Sigmoid colon (tissue), 7 donors: ENCODE data around the gene STARD13. TPM values are rescaled to one million over a fixed set of nuclear protein-coding genes. Genes with fewer than 3 reads are reported as not detected.

ENCODE experiments used
- DNase-seq: peaks from one replicate; pipeline ENCODE4 v3.0.0-alpha.2; 2019
- H3K27ac ChIP-seq, 4 donors: fragments of 200-600 bp; sonication (generic); one replicate each; pipeline ENCODE4 v1.5.1; 2016 to 2019; ENCODE audit warnings: mild to moderate bottlenecking in 1 of 4
- H3K27me3 ChIP-seq, 3 donors: fragments of 200-600 bp; sonication (generic); one replicate each; pipeline ENCODE4 v1.5.1; 2019; ENCODE audit warnings: mild to moderate bottlenecking in 1 of 3
- H3K36me3 ChIP-seq, 4 donors: fragments of 200-600 bp; sonication (generic); one replicate each; pipeline ENCODE4 v1.5.1; 2016 to 2019
- H3K4me1 ChIP-seq, 4 donors: fragments of 200-600 bp; sonication (generic); one replicate each; pipeline ENCODE4 v1.5.1; 2017 to 2019
- H3K4me3 ChIP-seq, 4 donors: fragments of 200-600 bp; sonication (generic); one replicate each; pipeline ENCODE4 v1.5.1; 2017 to 2019; ENCODE audit warnings: mild to moderate bottlenecking in 2 of 4, moderate library complexity in 1 of 4
- H3K9me3 ChIP-seq, 4 donors: fragments of 200-600 bp in 3 of 4; sonication (generic) in 3 of 4; one replicate each; pipeline versions ENCODE4 v1.5.1 to v1.6.1; 2013 to 2019
- EP300 ChIP-seq, 4 donors: sonication (generic); formaldehyde crosslinking; IDR thresholded peaks; one replicate each; pipeline ENCODE4 v1.6.1; 2017; ENCODE audit warnings: antibody characterized with exemption in 4 of 4
- POLR2A ChIP-seq, 2 donors: fragments of 450-650 bp; IDR thresholded peaks; one replicate each; pipeline ENCODE4 v1.6.1; 2016; ENCODE audit warnings: antibody characterized with exemption in 2 of 2, mild to moderate bottlenecking in 2 of 2, moderate library complexity in 2 of 2
- POLR2AphosphoS5 ChIP-seq, 4 donors: sonication (generic); formaldehyde crosslinking; IDR thresholded peaks; one replicate each; pipeline ENCODE4 v1.6.1; 2017; ENCODE audit warnings: antibody characterized with exemption in 4 of 4
- WGBS, 2 donors: extraction: QIAGEN DNeasy Blood & Tissue Kit; methylation state at CpG; one replicate each; pipeline ENCODE4 v1.1.7; 2013; 5-methylcytosine and 5-hydroxymethylcytosine counted together
- intact Hi-C: fragments of 100-400 bp; cut with DNase I; formaldehyde crosslinking; loops from one replicate; pipeline ENCODE4 v1.15.1; 2023
- polyA plus RNA-seq, 3 donors: library from polyadenylated mRNA; stranded (reverse); fragments of 200-250 nt; gene quantifications; one replicate each; pipeline ENCODE4 v1.2.3, GENCODE V29; 2013
- total RNA-seq, 4 donors: library from RNA; depleted of rRNA; stranded (reverse); fragments of >200 nt; gene quantifications; one replicate each; pipeline ENCODE4 v1.1.0, GENCODE V29; 2016
- TF ChIP-seq, protein P1 (sequence below), 4 experiments: fragments of 450-650 bp in 3 of 4; fragments of 200-600 bp in 1 of 4; IDR thresholded peaks; one replicate each; pipeline ENCODE4 v1.5.1; 2016 to 2019; ENCODE audit warnings: antibody characterized with exemption in 4 of 4, mild to moderate bottlenecking in 3 of 4, moderate library complexity in 2 of 4
- donor health status: healthy with polysubstance abuse.
- donor health status: Bipolar disorder and iron deficiency.
- donor health status: healthy.

STARD13 gene
- total and polyA plus RNA-seq, 7 donors, result 3.7 to 102 (median 66.7) TPM

DNA sequence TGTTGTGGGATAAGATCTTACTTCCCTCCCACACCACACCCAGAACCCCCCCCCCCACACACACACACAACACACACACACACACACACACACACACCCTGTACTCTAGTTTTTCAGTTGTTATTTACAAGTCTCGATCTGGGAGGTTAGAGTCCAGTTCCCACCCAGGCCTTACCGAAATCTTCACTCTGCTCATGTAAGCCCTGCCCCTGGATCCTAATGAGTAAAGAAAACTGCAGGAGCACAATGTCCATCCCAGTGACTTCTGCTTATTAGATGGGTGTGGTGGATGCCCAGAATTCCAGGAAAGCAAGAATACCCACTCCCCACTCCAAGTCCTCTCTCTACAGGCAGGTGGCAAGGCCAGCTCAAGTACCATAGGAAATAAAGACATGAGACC is 23.0 kb downstream of the STARD13 start:
- Histone ChIP-seq H3K36me3 (no peaks in the 10 kb centered on the region), H3K9me3 (no peaks in the 10 kb centered on the region), H3K4me3 (no peak overlapping the region), H3K27ac (peak overlapping the region; percentile 69 to 80 (median 71)), H3K27me3 (no peaks in the 10 kb centered on the region), H3K4me1 (peaks cover 0 to 99% (median 83%) of the 10 kb centered on the region in 4 donors)
- TF ChIP-seq POLR2A (IDR thresholded peaks at IDR 0.05) (no peak), POLR2AphosphoS5 (IDR thresholded peaks at IDR 0.05) (no peak)
- TF ChIP-seq, protein P1, sequence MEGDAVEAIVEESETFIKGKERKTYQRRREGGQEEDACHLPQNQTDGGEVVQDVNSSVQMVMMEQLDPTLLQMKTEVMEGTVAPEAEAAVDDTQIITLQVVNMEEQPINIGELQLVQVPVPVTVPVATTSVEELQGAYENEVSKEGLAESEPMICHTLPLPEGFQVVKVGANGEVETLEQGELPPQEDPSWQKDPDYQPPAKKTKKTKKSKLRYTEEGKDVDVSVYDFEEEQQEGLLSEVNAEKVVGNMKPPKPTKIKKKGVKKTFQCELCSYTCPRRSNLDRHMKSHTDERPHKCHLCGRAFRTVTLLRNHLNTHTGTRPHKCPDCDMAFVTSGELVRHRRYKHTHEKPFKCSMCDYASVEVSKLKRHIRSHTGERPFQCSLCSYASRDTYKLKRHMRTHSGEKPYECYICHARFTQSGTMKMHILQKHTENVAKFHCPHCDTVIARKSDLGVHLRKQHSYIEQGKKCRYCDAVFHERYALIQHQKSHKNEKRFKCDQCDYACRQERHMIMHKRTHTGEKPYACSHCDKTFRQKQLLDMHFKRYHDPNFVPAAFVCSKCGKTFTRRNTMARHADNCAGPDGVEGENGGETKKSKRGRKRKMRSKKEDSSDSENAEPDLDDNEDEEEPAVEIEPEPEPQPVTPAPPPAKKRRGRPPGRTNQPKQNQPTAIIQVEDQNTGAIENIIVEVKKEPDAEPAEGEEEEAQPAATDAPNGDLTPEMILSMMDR (IDR thresholded peaks at IDR 0.05), result no peak
- intact Hi-C loops, result no loop called here
- DNase-seq, result no peak
- WGBS, 2 donors, result 15 to 53% methylated on average over 2 of the region's 2 CpGs

DNA sequence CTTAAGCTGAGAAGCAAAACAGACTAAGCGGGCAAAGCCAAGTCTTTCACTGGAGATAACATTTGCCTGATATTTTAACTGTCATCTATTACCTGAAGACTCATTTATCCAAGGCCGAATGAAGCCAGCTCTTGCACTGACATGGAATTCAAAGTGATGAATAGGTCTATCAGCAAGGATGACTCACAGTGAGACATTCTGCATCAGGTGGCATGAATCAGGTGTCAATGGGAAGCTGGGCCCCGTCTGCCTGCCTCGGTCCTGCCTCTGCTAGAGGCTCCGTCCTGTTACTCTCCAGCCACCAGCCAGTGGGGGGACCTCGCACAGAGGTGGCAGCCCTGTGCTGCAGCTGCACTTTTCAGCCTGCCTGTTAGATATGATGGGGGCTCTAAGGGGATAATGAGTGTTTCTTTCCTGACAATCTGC is 23.5 kb downstream of the STARD13 start:
- 56 to 76% methylated on average over 6 of the region's 6 CpGs for WGBS, 2 donors
- Histone ChIP-seq H3K27ac (peak overlapping the region; percentile 69 to 80 (median 71)), H3K9me3 (no peaks in the 10 kb centered on the region), H3K4me3 (no peak overlapping the region), H3K4me1 (peaks cover 0 to 98% (median 81%) of the 10 kb centered on the region in 4 donors), H3K27me3 (no peaks in the 10 kb centered on the region), H3K36me3 (no peaks in the 10 kb centered on the region)
- DNase-seq, result peak; percentile 72
- no peak for TF ChIP-seq POLR2A (IDR thresholded peaks at IDR 0.05)
- TF ChIP-seq, protein P1 (IDR thresholded peaks at IDR 0.05), result no peak
- TF ChIP-seq EP300 (IDR thresholded peaks at IDR 0.05), result no peak
- peak in 3 of 4 donors; percentile 59 to 62 (median 61) for TF ChIP-seq POLR2AphosphoS5 (IDR thresholded peaks at IDR 0.05)
- intact Hi-C loops, result no loop called here

DNA sequence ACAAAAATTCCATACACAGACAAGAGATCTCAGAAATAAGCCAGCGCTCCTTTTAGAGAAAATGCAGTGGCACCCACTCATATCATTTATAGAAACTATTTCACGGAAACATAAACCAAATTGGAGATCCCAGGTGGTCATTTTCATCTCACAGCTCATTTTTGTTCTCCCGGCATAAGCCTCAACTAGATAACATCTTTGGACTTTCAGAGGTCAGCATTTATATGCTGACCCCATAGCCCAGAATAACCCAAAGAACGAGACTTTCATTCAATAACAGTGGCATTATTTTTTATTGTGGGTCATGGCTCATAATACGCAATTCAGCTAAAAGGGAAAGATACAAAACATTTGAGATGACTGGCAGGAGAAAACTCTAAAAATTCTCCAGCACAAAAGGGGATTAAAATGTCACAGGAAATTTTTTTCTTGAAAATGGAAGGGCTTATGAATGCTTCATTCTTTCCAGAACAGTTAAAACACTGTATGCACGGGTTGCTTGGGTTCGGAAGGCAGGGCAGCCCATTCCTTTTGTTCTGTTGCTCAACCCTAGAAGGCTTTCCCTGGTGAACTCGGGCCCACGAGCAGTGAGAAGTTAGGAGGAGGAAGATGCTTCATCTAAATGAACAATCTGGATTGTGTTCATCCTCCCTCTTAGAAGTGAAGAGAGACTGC is 24.0 kb downstream of the STARD13 start:
- peaks cover 0 to 96% (median 79%) of the 10 kb centered on the region in 4 donors for H3K4me1 ChIP-seq
- peak overlapping the region; percentile 69 to 80 (median 71) for H3K27ac ChIP-seq
- no peak for DNase-seq
- no peak overlapping the region for H3K4me3 ChIP-seq
- H3K27me3 ChIP-seq, result no peaks in the 10 kb centered on the region
- H3K9me3 ChIP-seq, result no peaks in the 10 kb centered on the region
- 78 to 88% methylated on average over 9 of the region's 9 CpGs for WGBS, 2 donors
- intact Hi-C loops, result no loop called here
- no peak for TF ChIP-seq POLR2A (IDR thresholded peaks at IDR 0.05)
- no peak for TF ChIP-seq EP300 (IDR thresholded peaks at IDR 0.05)
- TF ChIP-seq, protein P1 (IDR thresholded peaks at IDR 0.05), result no peak
- TF ChIP-seq POLR2AphosphoS5 (IDR thresholded peaks at IDR 0.05), result peak in 1 of 4 donors; percentile 72
- H3K36me3 ChIP-seq, result no peaks in the 10 kb centered on the region

DNA sequence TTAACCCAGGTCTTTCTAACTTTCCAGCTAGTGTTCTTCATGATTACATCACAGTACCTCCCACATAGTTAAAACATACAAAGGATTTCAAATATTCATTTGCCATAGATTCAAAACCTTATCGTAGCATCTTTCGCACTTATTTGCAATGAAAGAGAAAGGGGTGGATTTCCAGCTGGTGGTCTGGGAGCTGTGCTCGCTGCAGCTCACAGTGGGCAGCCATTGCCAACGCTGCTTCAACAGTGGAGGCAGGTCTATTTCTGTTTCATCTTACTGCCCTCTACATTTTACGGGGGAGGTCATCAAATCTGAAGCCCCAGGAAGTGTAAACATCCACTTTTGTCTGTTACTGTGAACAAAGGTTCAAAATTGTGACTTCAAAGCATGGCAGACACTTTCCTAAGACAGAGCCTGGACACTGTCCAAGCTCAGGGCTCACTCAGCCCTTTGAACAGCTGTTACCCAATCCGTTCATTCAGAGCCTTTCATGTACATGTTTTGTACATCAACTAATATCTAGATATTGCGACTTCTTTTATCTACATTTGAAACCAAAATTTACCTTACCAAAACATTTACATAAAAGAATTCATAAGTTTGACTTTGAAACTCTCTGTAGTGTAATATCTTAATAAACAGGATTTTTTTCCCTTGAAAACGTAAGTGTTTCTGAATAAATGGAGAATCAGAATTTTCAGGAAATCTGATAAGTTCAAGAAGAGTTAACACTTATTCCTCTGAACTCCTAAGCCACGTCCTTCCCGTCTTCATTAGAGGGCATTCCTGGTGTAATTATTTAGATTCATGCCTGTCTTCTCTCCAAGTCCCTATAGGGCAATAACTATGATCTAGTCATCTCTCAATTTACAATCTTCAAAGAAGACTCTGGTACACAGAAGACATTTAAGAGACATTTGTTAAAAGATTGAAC is 25.1 kb downstream of the STARD13 start:
- WGBS, 2 donors, result 66 to 73% methylated on average over 10 of the region's 10 CpGs
- DNase-seq, result no peak
- intact Hi-C loops, result no loop called here
- H3K27ac ChIP-seq, result peak overlapping the region; percentile 69 to 80 (median 71)
- H3K4me1 ChIP-seq, result peaks cover 0 to 91% (median 72%) of the 10 kb centered on the region in 4 donors
- no peaks in the 10 kb centered on the region for H3K27me3 ChIP-seq
- H3K36me3 ChIP-seq, result no peaks in the 10 kb centered on the region
- no peaks in the 10 kb centered on the region for H3K9me3 ChIP-seq
- TF ChIP-seq POLR2A (IDR thresholded peaks at IDR 0.05), result no peak
- no peak for TF ChIP-seq POLR2AphosphoS5 (IDR thresholded peaks at IDR 0.05)
- TF ChIP-seq, protein P1 (IDR thresholded peaks at IDR 0.05), result no peak
- no peak for TF ChIP-seq EP300 (IDR thresholded peaks at IDR 0.05)
- H3K4me3 ChIP-seq, result no peak overlapping the region
